ENCODE data around the gene YPEL3. TPM values are rescaled to one million over a fixed set of nuclear protein-coding genes. Genes with fewer than 3 reads are reported as not detected.

Gene YPEL3
- total RNA-seq, 3 donors from 2014 or later (not counting 1 experiment from before 2014, with no cell fraction given), result 148 to 177 (median 160) TPM

DNA sequence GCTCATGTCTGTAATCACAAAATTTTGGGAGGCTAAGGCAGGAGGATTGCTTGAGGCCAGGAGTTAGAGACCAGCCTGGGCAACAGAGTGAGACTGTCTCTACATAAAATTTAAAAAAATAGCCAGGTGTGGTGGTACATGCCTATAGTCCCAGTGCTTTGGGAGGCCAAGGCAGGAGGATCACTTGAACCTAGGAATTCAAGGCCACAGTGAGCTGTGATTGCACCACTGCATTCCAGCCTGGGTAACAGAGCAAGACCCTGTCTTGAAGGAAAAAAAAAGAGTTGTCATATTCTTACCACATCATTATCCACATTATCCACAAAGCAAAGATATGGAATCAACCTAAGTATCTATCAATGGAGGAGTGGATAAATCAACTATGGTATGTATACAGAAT, 48.0 kb upstream of the YPEL3 start:
- no peaks in the 10 kb centered on the region for H3K9me3 Mint-ChIP-seq
- intact Hi-C loops (cut with micrococcal nuclease), result no loop called here

DNA sequence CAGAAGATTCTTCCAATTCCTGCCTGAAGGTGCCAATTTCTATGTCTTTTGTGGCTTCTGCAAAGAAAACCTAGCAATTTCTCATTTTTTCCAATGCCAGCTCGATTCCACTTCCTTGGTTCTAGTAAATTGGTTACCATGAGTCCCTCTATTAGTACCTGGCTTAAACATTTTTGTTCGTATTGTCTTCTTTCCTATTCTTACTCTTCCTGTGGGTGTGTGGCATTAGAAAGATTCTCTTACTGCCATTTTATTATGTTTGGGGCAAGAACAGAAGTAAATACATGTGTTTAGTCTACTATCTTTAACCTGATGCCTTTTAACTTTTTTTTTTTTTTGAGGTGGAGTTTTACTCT, 47.3 kb upstream of the YPEL3 start:
- Mint-ChIP-seq H3K9me3 (no peaks in the 10 kb centered on the region), H3K4me1 (peaks cover 13 to 14% of the 10 kb centered on the region in 2 donors), H3K27me3 (ENCODE audit: low read depth in 2 of 2) (peaks cover 0 to 3% of the 10 kb centered on the region in 2 donors), H3K4me3 (no peak overlapping the region), H3K36me3 (no peaks in the 10 kb centered on the region), H3K27ac (peak overlapping the region; percentile 19 to 64)
- H3K4me1 ChIP-seq (ENCODE audit: control insufficient read depth, insufficient read depth, low read length), result peaks cover 8% of the 10 kb centered on the region
- DNase-seq (no peak), ATAC-seq (peak in 1 of 3 donors; percentile 15)
- intact Hi-C loops (cut with micrococcal nuclease), result no loop called here
- no peaks in the 10 kb centered on the region for H3K36me3 ChIP-seq (ENCODE audit: control insufficient read depth, insufficient read depth, low read length)
- TF ChIP-seq, protein P1, sequence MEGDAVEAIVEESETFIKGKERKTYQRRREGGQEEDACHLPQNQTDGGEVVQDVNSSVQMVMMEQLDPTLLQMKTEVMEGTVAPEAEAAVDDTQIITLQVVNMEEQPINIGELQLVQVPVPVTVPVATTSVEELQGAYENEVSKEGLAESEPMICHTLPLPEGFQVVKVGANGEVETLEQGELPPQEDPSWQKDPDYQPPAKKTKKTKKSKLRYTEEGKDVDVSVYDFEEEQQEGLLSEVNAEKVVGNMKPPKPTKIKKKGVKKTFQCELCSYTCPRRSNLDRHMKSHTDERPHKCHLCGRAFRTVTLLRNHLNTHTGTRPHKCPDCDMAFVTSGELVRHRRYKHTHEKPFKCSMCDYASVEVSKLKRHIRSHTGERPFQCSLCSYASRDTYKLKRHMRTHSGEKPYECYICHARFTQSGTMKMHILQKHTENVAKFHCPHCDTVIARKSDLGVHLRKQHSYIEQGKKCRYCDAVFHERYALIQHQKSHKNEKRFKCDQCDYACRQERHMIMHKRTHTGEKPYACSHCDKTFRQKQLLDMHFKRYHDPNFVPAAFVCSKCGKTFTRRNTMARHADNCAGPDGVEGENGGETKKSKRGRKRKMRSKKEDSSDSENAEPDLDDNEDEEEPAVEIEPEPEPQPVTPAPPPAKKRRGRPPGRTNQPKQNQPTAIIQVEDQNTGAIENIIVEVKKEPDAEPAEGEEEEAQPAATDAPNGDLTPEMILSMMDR (IDR thresholded peaks at IDR 0.05), result peak; percentile 2
- H3K27me3 ChIP-seq (ENCODE audit: control insufficient read depth, insufficient read depth, low read length), result no peaks in the 10 kb centered on the region
- WGBS (ENCODE audit: insufficient coverage), result 67% methylated on average over 1 of the region's 2 CpGs
- H3K9me3 ChIP-seq (ENCODE audit: control insufficient read depth, insufficient read depth, low read length), result no peaks in the 10 kb centered on the region
- H3K27ac ChIP-seq (ENCODE audit: low read length), result no peak overlapping the region
- no peak overlapping the region for H3K4me3 ChIP-seq (ENCODE audit: low read length)

More for the DNA sequence above, 48.0 kb upstream of the YPEL3 start:
- Histone ChIP-seq H3K4me3 (ENCODE audit: low read length) (no peak overlapping the region), H3K9me3 (ENCODE audit: control insufficient read depth, insufficient read depth, low read length) (peaks cover under 1% of the 10 kb centered on the region), H3K36me3 (ENCODE audit: control insufficient read depth, insufficient read depth, low read length) (no peaks in the 10 kb centered on the region), H3K27me3 (ENCODE audit: control insufficient read depth, insufficient read depth, low read length) (no peaks in the 10 kb centered on the region), H3K4me1 (ENCODE audit: control insufficient read depth, insufficient read depth, low read length) (peaks cover 8% of the 10 kb centered on the region), H3K27ac (ENCODE audit: low read length) (no peak overlapping the region)
- Mint-ChIP-seq H3K4me1 (peaks cover 13 to 14% of the 10 kb centered on the region in 2 donors), H3K27me3 (ENCODE audit: low read depth in 2 of 2) (peaks cover 0 to under 1% of the 10 kb centered on the region in 2 donors), H3K27ac (no peak overlapping the region), H3K36me3 (no peaks in the 10 kb centered on the region), H3K4me3 (no peak overlapping the region)
- no peak for ATAC-seq
- DNase-seq, result no peak
- TF ChIP-seq, protein P1 (IDR thresholded peaks at IDR 0.05), result no peak

DNA sequence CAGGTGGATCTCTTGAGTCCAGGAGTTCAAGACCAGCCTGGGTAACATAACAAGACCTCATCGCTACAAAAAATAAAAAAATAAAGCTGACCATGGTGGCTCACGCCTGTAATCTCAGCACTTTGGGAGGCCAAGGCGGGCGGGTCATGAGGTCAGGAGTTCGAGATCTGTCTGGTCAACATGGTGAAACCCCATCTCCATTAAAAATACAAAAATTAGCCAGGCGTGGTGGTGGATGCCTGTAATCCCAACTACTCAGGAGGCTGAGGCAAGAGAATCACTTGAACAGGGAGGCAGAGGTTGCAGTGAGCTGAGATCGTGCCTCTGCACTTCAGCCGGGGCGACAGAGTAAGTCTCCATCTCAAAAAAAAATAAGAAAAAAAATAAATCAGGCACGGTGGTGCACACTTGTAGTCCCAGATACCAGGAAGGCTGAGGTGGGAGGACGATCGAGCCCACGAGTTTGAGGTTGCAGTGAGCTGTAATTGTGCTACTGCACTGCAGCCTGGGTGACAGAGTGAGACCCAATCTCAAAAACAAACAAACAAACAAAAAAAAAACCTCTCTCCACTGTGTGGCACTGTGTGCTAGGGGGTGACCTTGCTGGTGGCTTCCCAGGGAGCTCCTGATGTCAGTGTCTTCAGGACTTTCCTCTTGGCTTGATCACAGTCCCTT, 46.8 kb upstream of the YPEL3 start:
- no peak overlapping the region for H3K4me3 ChIP-seq (ENCODE audit: low read length)
- H3K9me3 ChIP-seq (ENCODE audit: control insufficient read depth, insufficient read depth, low read length), result no peaks in the 10 kb centered on the region
- peaks cover 13 to 14% of the 10 kb centered on the region in 2 donors for H3K4me1 Mint-ChIP-seq
- H3K27ac Mint-ChIP-seq, result peak overlapping the region; percentile 19 to 64
- TF ChIP-seq, protein P1 (IDR thresholded peaks at IDR 0.05), result peak; percentile 42
- 77% methylated on average over 13 of the region's 13 CpGs for WGBS (ENCODE audit: insufficient coverage)
- intact Hi-C loops (cut with micrococcal nuclease), result no loop called here
- H3K27me3 ChIP-seq (ENCODE audit: control insufficient read depth, insufficient read depth, low read length), result no peaks in the 10 kb centered on the region
- DNase-seq (peak in 1 of 2 donors; percentile 69), ATAC-seq (peak; percentile 70 to 88 (median 87))
- H3K36me3 ChIP-seq (ENCODE audit: control insufficient read depth, insufficient read depth, low read length), result no peaks in the 10 kb centered on the region
- no peaks in the 10 kb centered on the region for H3K36me3 Mint-ChIP-seq
- H3K27me3 Mint-ChIP-seq (ENCODE audit: low read depth in 2 of 2), result peaks cover 0 to 3% of the 10 kb centered on the region in 2 donors
- no peak overlapping the region for H3K4me3 Mint-ChIP-seq
- peaks cover 8% of the 10 kb centered on the region for H3K4me1 ChIP-seq (ENCODE audit: control insufficient read depth, insufficient read depth, low read length)
- no peaks in the 10 kb centered on the region for H3K9me3 Mint-ChIP-seq
- no peak overlapping the region for H3K27ac ChIP-seq (ENCODE audit: low read length)

DNA sequence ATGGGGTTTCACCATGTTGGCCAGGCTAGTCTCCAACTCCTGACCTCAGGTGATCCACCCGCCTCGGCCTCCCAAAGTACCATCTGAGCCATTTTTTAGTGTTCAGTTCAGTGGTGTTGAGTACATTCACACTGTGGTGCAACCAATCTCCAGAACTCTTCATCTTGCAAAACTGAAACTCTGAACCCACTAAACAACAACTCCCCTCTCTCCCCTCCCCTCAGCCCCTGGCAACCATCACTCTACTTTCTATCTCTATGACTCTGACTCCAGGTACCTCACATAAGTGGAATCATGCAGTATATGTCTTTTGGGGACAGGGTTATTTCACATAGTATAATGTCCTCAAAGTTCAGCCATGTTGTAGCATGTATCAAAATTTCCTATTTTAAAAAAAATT, 45.7 kb upstream of the YPEL3 start:
- Histone ChIP-seq H3K9me3 (ENCODE audit: control insufficient read depth, insufficient read depth, low read length) (no peaks in the 10 kb centered on the region), H3K27ac (ENCODE audit: low read length) (no peak overlapping the region), H3K27me3 (ENCODE audit: control insufficient read depth, insufficient read depth, low read length) (no peaks in the 10 kb centered on the region), H3K4me3 (ENCODE audit: low read length) (no peak overlapping the region), H3K36me3 (ENCODE audit: control insufficient read depth, insufficient read depth, low read length) (no peaks in the 10 kb centered on the region), H3K4me1 (ENCODE audit: control insufficient read depth, insufficient read depth, low read length) (peaks cover 8% of the 10 kb centered on the region)
- WGBS (ENCODE audit: insufficient coverage), result 90% methylated on average over 2 of the region's 2 CpGs
- H3K36me3 Mint-ChIP-seq, result no peaks in the 10 kb centered on the region
- H3K9me3 Mint-ChIP-seq, result no peaks in the 10 kb centered on the region
- DNase-seq, result no peak
- H3K27ac Mint-ChIP-seq, result no peak overlapping the region
- TF ChIP-seq, protein P1 (IDR thresholded peaks at IDR 0.05), result no peak
- intact Hi-C loops (cut with micrococcal nuclease), result no loop called here
- H3K27me3 Mint-ChIP-seq (ENCODE audit: low read depth in 2 of 2), result peaks cover 0 to 3% of the 10 kb centered on the region in 2 donors
- peaks cover 13 to 14% of the 10 kb centered on the region in 2 donors for H3K4me1 Mint-ChIP-seq
- H3K4me3 Mint-ChIP-seq, result no peak overlapping the region
- no peak for ATAC-seq

Measured in natural killer cell (primary cell).